ENCODE data around the gene MFN1.

- TF ChIP-seq NR2F1 (CRISPR knock-in tag; IDR thresholded peaks at IDR 0.05) = no peak
- TF ChIP-seq ZBTB14 (CRISPR knock-in tag; IDR thresholded peaks at IDR 0.05) = no peak
Measured at GRCh38 chr3:179416681-179417080, 69.2 kb downstream of the MFN1 start.
